HG03159 (cell line): ENCODE data around the gene GAB3.
"Not testable (repeated sequence)": the region's sequence is repeated elsewhere in the genome, so short reads cannot be mapped to it uniquely, and the experiment has no call there.

Source experiments
- ATAC-seq: cut with Tn5 transposase; IDR thresholded peaks from one replicate; pipeline ENCODE4 v1.9.1; 2021; ENCODE audit warnings: mild to moderate bottlenecking, moderate library complexity; ENCODE audit not compliant: unreplicated experiment

The GAB3 gene

DNA sequence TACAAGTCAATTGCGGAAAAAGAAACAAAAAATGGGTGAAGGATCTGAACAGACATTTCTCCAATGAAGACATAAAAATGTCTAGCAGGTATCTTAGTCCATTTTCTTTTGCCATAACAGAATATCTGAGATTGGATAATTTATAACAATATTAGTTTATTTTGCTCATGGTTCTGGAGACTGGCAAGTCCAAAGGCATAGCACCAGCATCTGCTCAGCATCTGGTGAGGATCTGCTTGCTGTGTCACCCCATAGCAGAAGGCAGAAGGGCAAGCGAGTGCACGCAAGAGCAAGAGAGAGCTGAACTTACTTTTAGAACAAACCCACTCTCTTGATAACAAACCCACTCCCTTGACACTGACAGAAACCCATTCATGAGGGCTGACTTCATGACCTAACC lies 29.7 kb downstream of the GAB3 start:
- no peak for ATAC-seq

- no peak for ATAC-seq
Measured at GRCh38 chrX:154720067-154720466, 30.8 kb downstream of the GAB3 start.

DNA sequence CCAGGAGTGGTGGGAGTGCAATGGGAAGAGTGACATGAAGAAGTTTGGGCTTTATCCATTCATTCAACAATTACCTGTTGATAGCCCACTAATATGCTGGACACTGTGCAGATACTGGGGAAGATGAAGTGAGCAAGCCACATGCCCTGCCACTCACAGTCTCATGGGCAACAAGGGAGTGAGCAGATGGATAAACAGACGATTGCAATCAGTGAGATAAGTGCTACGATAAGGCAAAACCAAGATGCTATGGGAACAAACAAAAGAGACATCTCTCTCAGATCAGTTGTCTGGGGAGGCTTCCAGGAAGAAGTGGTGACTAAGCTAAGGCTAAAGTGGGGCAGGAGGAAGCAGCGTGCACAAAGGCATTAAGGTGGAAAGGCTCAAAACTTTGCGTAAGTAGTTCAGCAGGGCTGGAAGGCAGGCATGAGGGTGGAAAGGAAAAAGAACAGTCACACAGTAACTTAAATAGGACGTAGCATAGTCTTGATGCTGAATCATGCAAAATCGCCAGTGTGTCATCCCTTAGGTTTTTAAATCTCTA lies 31.7 kb downstream of the GAB3 start:
- no peak for ATAC-seq

DNA sequence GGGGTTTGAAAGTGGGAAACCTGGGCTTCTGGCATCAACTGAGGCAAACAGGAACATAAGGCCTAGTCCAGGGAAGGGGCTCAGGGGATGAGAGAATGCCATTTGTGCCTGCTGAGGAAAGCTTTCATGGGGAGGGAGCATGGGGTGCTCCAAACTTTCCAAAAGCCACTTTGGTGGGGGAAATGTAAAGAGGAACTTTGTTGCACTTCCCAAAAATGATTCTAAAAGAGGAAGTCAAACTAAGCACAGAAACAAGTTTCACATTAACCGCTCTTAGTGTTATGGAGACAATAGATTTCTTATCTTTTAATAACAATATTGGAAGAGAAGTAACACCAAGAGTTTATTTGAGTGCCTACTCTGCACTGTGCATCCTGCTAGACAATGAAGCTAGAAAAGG lies 32.3 kb downstream of the GAB3 start:
- no peak for ATAC-seq

DNA sequence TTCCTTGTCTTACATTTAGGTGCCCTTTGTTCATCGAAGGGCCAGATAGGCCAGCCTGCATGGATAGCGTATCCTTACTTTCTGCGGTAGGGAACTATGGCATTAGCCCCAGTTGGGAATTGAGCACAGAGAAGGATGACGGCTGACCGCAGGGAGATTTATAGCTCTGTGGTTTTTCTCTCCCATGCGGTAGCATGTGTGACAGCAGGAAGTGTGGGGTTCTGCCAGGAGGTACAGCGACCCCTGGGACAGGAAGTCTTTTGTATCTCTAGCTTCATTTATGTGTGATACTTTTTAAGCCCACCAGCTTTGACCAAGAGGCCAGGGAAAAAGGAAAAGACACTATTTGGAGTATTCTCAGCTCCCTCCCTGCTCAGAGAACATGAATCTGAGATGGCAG lies 33.1 kb downstream of the GAB3 start:
- ATAC-seq = no peak

DNA sequence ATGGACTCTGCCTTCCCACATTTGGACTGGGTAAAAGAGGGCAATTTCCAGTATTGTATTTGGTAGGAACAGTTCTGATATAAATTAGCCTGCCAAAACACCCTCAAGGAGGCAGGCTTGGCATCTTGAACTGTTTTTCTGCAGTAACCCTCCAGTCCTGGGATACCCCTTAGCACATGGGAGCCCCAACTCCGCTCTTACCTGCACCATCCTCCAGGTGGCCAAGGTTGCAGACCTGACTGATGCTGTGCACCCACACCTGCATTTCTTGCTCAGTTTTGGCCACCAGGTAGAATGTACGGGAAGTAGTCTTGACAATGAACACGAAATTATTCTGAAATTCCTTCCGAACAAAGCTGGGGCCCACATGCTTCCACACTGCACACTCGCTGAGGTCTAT lies 35.1 kb downstream of the GAB3 start:
- ATAC-seq = no peak

DNA sequence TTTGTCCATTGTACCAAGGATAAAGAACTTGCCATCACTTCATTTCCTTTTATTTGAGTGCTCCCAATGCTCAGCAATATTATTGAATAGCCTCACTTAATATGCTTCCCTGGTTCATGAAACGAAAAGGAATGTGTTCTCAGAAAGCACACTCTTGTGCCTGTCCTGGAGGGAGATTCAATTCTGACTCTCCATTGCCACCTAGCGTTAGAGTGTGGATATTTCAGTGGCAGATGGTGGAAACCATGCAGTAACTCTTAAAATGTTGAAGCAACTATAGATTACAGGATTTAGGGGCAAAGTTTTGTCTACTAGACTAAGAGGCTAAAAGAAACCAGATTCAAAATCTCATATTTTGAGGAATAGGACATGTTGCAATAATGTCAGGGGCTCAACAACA lies 36.0 kb downstream of the GAB3 start:
- ATAC-seq = peak; percentile 65

DNA sequence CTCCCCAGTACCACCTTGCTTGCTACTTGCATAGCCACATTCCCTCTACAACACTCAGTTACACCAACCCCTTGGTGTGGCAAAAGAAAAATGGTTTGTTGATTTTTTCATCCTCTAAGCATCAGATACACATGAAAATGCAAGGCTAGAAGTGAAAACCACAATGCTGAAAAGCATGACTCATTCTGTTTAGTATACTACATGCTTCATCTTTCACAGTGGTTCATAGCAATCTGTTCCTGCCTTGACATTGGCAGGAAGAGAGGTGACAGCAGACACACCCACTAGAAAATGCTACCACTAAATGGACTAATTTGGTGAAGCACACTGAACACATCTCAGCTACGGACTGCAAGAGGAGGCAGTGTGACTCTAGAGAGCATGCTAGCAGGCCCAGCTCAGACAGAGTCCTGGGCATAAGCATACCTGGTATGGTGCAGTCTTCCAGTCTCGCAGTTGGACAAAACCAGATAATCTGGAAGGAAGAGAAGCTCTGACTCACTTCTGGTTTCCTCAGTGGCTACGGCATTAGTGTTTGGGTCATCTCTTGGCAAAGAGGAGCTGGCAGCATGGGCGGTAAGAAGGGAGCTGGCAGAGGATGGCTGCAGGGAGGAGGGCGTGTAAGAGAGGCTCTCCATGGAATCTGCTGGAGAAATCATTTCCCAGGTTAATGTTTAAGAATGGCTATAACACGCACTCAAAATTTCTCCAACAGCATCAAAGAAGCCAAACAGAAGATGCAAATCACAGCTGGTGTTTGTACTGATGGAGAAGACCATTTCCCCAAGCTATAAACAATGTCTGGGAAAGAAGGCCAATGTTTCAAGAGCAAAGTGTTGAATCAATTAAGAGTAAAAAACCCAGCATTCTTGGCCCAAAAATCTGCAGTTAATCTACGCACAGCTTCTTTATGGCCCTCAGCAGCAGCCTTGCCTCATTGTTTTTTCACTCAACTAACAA lies 37.8 kb downstream of the GAB3 start:
- ATAC-seq = peak; percentile 78

GRCh38 chrX:154711264-154711663 lies 39.6 kb downstream of the GAB3 start:
- ATAC-seq = no peak

DNA sequence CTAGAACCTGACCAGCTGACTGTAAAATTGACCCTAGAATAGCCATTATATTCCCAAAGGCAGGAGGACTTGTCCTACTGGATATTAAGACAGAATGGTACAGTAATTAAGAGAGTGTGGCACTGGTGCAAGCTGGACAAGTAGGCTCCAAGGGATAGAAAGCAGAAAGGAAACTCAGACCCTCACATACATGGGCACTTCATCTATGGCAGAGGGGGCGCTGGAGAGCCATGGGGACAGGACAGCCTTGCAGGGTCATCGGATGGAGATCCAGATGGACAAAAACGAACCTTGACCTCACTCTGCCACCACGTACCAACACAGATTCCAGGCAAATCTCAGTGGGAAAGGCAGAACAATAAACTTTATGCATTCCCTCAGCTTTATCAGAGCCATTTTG lies 40.6 kb downstream of the GAB3 start:
- ATAC-seq = no peak

DNA sequence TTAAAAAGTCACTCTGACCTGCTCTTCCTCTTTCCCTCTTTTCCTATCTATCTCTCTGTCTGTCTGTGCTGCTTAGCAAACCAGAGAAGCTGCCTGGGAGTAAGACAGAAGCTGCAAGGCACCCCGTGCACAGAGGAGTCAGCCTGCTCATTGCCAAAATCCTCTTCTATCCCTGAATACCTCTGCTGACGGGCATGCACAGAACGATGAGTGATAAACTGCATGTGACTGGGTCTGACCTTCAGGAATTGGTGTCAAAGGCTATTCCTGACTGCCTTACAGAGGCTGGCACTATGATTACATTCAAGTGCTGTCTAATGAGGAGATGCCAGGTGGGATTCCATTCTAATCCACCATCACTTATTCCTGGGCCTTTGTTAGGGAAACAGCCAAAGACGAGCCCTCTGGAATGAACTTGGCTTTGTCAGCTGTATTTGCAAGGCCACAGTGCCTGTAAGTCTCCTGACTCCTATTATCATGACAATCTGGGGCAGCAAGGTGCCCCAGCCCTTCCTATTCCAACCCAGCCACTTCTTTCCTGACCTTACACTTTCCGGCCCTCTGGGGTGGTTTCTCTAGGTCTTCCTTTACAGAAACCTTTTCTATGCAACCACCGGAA lies 52.1 kb downstream of the GAB3 start:
- ATAC-seq = no peak

DNA sequence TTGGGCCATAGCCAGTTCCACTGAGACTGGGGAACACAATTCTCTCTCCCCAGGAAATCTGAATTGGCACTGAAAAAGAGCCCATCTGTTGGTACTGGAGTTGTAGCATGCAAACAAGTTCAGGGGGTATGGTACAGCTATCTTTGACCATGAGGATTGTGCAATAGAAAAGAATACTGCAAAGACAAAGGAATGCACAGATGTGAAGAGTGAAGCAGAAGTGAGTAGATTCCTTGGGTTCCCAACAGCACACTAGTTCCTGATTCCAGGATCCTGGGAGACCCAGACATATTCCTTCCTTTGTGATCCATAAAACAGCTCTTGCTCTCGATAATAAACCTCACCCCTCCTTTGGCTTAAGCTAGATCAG lies 54.2 kb downstream of the GAB3 start:
- ATAC-seq = no peak

DNA sequence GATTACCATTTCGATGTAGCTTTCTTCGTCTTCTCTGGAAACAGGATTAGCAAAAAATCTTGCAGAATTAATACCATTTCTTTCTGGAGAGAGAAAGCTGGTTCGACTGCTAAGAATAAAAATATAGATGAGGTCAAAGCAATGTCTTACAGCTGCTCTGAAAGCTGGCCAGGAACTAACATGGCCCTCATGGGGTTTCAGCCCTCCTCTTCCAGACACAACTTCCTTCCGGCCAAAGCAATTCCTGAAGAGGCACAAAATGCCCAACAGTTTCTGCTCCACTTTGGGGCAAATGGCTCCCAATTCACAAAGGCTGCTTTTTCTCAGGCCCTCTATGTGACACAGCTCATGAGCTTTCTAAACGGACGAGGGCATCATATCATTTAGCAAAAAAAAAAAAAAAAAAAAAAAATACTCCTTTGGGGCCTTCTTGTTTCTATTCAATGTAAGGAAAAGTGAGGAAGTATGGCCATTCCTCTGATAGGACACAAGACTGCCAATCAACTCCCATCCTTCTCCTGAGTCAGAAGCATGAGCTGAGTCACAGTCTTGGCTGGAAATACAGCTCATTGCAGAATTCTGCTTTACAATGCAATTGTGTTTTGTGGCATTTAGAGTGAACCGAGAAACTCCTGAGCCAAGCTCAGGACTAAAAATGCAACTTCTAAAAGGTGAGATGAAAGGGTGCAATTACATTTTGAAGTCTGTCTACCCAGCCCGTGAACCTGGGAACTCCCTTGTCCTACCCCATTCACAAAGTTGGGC lies 54.8 kb downstream of the GAB3 start:
- ATAC-seq = no peak

DNA sequence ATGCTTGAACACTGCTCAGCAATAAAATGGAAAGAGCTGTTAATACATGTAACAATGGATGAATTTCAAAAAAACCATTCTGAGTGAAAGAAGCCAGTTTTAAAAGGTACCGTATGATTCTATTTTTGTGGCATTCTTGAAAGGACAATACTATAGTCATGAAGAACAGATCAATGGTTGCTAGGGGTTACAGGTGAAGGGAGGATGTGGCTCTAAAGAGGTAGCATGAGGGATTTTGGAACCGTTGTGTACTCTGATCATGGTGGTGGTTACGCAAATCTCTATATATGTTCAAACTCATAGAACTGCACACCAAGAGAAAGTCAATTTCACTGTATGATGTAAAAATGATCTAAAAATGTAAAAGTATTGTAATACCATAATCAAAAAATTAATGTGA lies 57.5 kb downstream of the GAB3 start:
- no peak for ATAC-seq

DNA sequence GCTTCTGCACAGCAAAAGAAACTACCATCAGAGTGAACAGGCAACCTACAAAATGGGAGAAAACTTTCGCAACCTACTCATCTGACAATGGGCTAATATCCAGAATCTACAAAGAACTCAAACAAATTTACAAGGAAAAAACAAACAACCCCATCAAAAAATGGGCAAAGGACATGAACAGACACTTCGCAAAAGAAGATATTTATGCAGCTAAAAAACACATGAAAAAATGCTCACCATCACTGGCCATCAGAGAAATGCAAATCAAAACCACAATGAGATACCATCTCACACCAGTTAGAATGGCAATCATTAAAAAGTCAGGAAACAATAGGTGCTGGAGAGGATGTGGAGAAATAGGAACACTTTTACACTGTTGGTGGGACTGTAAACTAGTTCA lies 60.4 kb downstream of the GAB3 start:
- not testable (repeated sequence) for ATAC-seq

DNA sequence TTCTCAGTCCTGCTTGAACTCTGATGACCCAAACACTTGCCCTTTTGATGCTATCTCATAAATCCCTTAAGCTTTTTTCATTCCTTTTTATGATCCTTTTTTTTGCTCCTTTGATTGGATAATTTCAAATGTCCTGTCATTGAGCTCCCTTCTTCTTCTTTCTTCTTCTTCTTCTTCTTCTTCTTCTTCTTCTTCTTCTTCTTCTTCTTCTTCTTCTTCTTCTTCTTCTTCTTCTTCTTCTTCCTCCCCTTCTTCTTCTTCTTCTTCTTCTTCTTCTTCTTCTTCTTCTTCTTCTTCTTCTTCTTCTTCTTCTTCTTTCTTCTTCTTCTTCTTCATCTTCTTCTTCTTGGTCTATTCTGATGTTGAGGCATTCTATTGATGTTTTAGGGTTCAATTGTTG lies 78.8 kb downstream of the GAB3 start:
- ATAC-seq = not testable (repeated sequence)

GRCh38 chrX:154670848-154671247 lies 80.0 kb downstream of the GAB3 start:
- ATAC-seq = not testable (repeated sequence)

GRCh38 chrX:154661899-154662298 lies 89.0 kb downstream of the GAB3 start:
- no peak for ATAC-seq

GRCh38 chrX:154661170-154661569 lies 89.7 kb downstream of the GAB3 start:
- ATAC-seq = no peak

DNA sequence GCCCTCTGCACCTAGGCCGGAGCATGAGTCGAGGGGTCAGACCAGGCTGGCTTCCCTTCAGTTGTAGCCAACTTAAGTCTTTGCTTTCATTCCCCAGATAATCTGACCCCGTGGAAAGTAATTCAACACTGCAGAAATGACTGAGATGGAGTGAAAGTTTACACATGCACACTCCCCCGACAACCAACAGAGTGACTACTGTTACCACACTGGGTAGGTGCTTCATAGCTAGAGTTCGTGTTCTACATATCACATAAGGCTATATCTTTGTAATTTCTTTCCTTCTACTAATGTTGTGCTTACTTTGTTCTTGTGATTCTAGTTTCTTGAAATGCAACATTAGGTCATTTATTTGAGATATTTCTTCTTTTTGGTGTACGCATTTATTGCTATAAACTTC lies 90.3 kb downstream of the GAB3 start:
- ATAC-seq = no peak

DNA sequence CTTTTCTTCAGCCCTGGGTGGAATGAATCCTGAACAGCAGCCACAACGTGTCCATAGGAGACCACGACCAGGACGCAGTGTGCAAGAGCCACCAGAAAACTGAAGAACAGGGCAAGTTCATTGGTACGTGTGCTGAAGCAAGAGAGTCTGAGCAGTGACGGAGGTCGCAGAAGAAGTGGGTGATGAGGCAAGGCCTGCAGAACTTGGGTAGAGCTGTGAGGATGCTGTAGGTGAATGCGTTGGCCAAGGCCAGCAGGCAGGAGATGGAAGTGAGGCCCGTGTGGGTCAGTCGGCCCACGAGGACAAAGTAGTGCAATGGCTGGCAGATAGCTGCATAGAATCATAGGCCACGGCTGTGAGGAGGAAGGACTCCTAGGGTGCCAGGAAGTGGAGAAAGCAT lies 91.9 kb downstream of the GAB3 start:
- ATAC-seq = no peak
